ENCODE data around the gene SCARF2. TPM values are rescaled to one million over a fixed set of nuclear protein-coding genes. Genes with fewer than 3 reads are reported as not detected.
"Not testable (repeated sequence)": the region's sequence is repeated elsewhere in the genome, so short reads cannot be mapped to it uniquely, and the experiment has no call there.

The SCARF2 gene
- total RNA-seq, 1 experiment from 2014 or later, result 2.7 TPM

GRCh38 chr22:20451920-20452319 is 14.3 kb upstream of the SCARF2 start:
- intact Hi-C loops (cut with micrococcal nuclease), result no loop called here
- Histone ChIP-seq H3K9ac (ENCODE audit: low read length) (no peak overlapping the region), H3F3A (ENCODE audit: low read length, unreplicated experiment) (no peaks in the 10 kb centered on the region), H3K9me2 (replicated peaks; ENCODE audit: low read length) (no peaks in the 10 kb centered on the region), H3K79me2 (ENCODE audit: low read length) (no peaks in the 10 kb centered on the region), H3K27ac (ENCODE audit: low read length) (no peak overlapping the region), H3K36me3 (ENCODE audit: low read depth, low read length) (no peaks in the 10 kb centered on the region), H2AFZ (ENCODE audit: low read length) (no peak overlapping the region), H3K27me3 (ENCODE audit: low read length) (no peaks in the 10 kb centered on the region), H3K4me1 (ENCODE audit: insufficient read depth, low read length) (no peaks in the 10 kb centered on the region), H3K9me3 (ENCODE audit: low read length) (no peaks in the 10 kb centered on the region), H3K4me2 (ENCODE audit: low read length) (no peak overlapping the region), H3K4me3 (ENCODE audit: low read length) (no peak overlapping the region), H4K20me1 (ENCODE audit: low read length) (no peaks in the 10 kb centered on the region)
- CTCF ChIA-PET, result no interaction called here
- ATAC-seq (no peak), DNase-seq (no peak)
- no TSS peak for BruUV-seq (replicated peaks)
- TF ChIP-seq EZH2 (IDR thresholded peaks at IDR 0.05; ENCODE audit: low read length, unreplicated experiment), result no peak
- no peak for TF ChIP-seq EZH2phosphoT487 (IDR thresholded peaks at IDR 0.05; ENCODE audit: borderline replicate concordance, low read length)
- no peak for TF ChIP-seq CTCF (conservative IDR thresholded peaks at IDR 0.05; ENCODE audit: low read depth, low read length)
- POLR2A ChIA-PET (ENCODE audit: unreplicated experiment), result no interaction called here

- H3K27ac ChIP-seq (ENCODE audit: low read length); H3K79me2 ChIP-seq (ENCODE audit: low read length); H2AFZ ChIP-seq (ENCODE audit: low read length); ATAC-seq; H3K36me3 ChIP-seq (ENCODE audit: low read depth, low read length); BruUV-seq (replicated peaks); intact Hi-C loops (cut with micrococcal nuclease); H3K27me3 ChIP-seq (ENCODE audit: low read length); POLR2A ChIA-PET (ENCODE audit: unreplicated experiment); H3K4me2 ChIP-seq (ENCODE audit: low read length); H3K9me2 ChIP-seq (replicated peaks; ENCODE audit: low read length); H4K20me1 ChIP-seq (ENCODE audit: low read length); H3K9ac ChIP-seq (ENCODE audit: low read length); H3F3A ChIP-seq (ENCODE audit: low read length, unreplicated experiment); H3K4me3 ChIP-seq (ENCODE audit: low read length); CTCF ChIA-PET; H3K4me1 ChIP-seq (ENCODE audit: insufficient read depth, low read length); DNase-seq; H3K9me3 ChIP-seq (ENCODE audit: low read length): not testable (repeated sequence)
These were observed 13.6 kb upstream of the SCARF2 start for GRCh38 chr22:20451129-20451778.

- intact Hi-C loops (cut with micrococcal nuclease), result no loop called here
- Histone ChIP-seq H3K36me3 (ENCODE audit: low read depth, low read length) (no peaks in the 10 kb centered on the region), H3K27me3 (ENCODE audit: low read length) (no peaks in the 10 kb centered on the region), H3K27ac (ENCODE audit: low read length) (no peak overlapping the region), H3K4me3 (ENCODE audit: low read length) (no peak overlapping the region), H2AFZ (ENCODE audit: low read length) (no peak overlapping the region), H3F3A (ENCODE audit: low read length, unreplicated experiment) (no peaks in the 10 kb centered on the region), H3K9me2 (replicated peaks; ENCODE audit: low read length) (no peaks in the 10 kb centered on the region), H3K9me3 (ENCODE audit: low read length) (no peaks in the 10 kb centered on the region), H3K4me1 (ENCODE audit: insufficient read depth, low read length) (no peaks in the 10 kb centered on the region), H3K4me2 (ENCODE audit: low read length) (no peak overlapping the region), H3K79me2 (ENCODE audit: low read length) (no peaks in the 10 kb centered on the region), H3K9ac (ENCODE audit: low read length) (no peak overlapping the region), H4K20me1 (ENCODE audit: low read length) (no peaks in the 10 kb centered on the region)
- BruUV-seq (replicated peaks), result no TSS peak
- ATAC-seq, result no peak
- no peak for DNase-seq
- TF ChIP-seq EZH2phosphoT487 (IDR thresholded peaks at IDR 0.05; ENCODE audit: borderline replicate concordance, low read length) (no peak), EZH2 (IDR thresholded peaks at IDR 0.05; ENCODE audit: low read length, unreplicated experiment) (no peak), CTCF (conservative IDR thresholded peaks at IDR 0.05; ENCODE audit: low read depth, low read length) (no peak)
- ChIA-PET CTCF (no interaction called here), POLR2A (ENCODE audit: unreplicated experiment) (no interaction called here)
These were observed 12.9 kb upstream of the SCARF2 start for GRCh38 chr22:20450551-20450906.

Data from PC-3 (cell line).